GM18951 (cell line): ENCODE measurements around the gene LOC101059915.
"Not testable (repeated sequence)": the region's sequence is repeated elsewhere in the genome, so short reads cannot be mapped to it uniquely, and the experiment has no call there.

Experiments used
- POLR2A ChIP-seq: IDR thresholded peaks from 4 replicates; pipeline ENCODE4 v1.6.1; 2011; ENCODE audit warnings: mild to moderate bottlenecking; ENCODE audit not compliant: insufficient read length, insufficient read depth; ENCODE audit errors: extremely low read depth
- in situ Hi-C: fragments of 300-500 bp; cut with MboI; formaldehyde crosslinking; loops from one replicate; pipeline ENCODE4 v1.12.0; 2022; ENCODE audit warnings: low sequenced_read_pairs, mixed read lengths, inconsistent platforms; ENCODE audit not compliant: unreplicated experiment

Gene LOC101059915

GRCh38 chrX:71659342-71659741, 8.0 kb upstream of the LOC101059915 start:
- no peak for TF ChIP-seq POLR2A
- in situ Hi-C loops: no loop called here

GRCh38 chrX:71659959-71660358, 7.4 kb upstream of the LOC101059915 start:
- no peak for TF ChIP-seq POLR2A
- in situ Hi-C loops: no loop called here

- in situ Hi-C loops: no loop called here
- TF ChIP-seq POLR2A: no peak
These were observed 6.6 kb upstream of the LOC101059915 start for GRCh38 chrX:71660562-71661416.

GRCh38 chrX:71661919-71662318, 5.4 kb upstream of the LOC101059915 start:
- no peak for TF ChIP-seq POLR2A
- in situ Hi-C loops: no loop called here

GRCh38 chrX:71662654-71663053, 4.7 kb upstream of the LOC101059915 start:
- in situ Hi-C loops: not testable (repeated sequence)

GRCh38 chrX:71663238-71663637, 4.1 kb upstream of the LOC101059915 start:
- in situ Hi-C loops: not testable (repeated sequence)

GRCh38 chrX:71664202-71664601, 3.1 kb upstream of the LOC101059915 start:
- in situ Hi-C loops: not testable (repeated sequence)

- no peak for TF ChIP-seq POLR2A
- in situ Hi-C loops: no loop called here
These were observed 2.4 kb upstream of the LOC101059915 start for GRCh38 chrX:71664889-71665491.

- in situ Hi-C loops: no loop called here
- no peak for TF ChIP-seq POLR2A
These were observed 1.6 kb upstream of the LOC101059915 start for GRCh38 chrX:71665747-71666146.

- in situ Hi-C loops: no loop called here
- no peak for TF ChIP-seq POLR2A
These were observed 814 bp upstream of the LOC101059915 start for GRCh38 chrX:71666240-71667223.

GRCh38 chrX:71668248-71668595, 876 bp downstream of the LOC101059915 start:
- in situ Hi-C loops: no loop called here
- TF ChIP-seq POLR2A: no peak

GRCh38 chrX:71669492-71669891, 2.1 kb downstream of the LOC101059915 start:
- no peak for TF ChIP-seq POLR2A
- in situ Hi-C loops: no loop called here

- in situ Hi-C loops: not testable (repeated sequence)
These were observed 2.6 kb downstream of the LOC101059915 start for GRCh38 chrX:71669947-71670346.
